Measurements from ENCODE around the gene CST3. TPM values are rescaled to one million over a fixed set of nuclear protein-coding genes. Genes with fewer than 3 reads are reported as not detected.

Gene CST3
- polyA plus RNA-seq, 1 donor from 2014 or later = 54.6 TPM

DNA sequence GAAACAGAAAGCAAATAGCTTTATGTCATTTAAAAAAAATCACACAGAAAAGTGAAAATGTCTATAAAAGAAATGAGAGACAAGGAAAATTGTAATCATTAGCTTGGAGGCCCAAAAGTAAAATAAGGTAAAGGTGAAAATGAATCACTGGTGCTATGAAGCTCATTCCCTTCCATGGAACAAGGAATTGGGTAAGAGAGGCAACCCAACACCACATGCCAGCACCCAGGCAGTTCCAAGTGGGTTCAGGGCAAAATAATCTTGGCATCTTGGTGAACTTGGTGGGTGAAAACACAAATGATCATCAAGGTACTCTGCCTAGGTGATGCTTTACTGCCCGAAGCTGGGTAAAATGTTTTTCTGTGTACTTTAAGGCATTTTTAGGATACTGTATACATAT, 34.4 kb upstream of the CST3 start:
- Histone ChIP-seq H3K4me2 (ENCODE audit: low read length) (no peak overlapping the region), H3K9ac (ENCODE audit: low read length) (no peak overlapping the region), H3K9me2 (ENCODE audit: insufficient read depth, low read length) (no peaks in the 10 kb centered on the region), H3K27me3 (ENCODE audit: insufficient read depth, low read depth, low read length) (no peaks in the 10 kb centered on the region), H2AFZ (ENCODE audit: low read depth, low read length) (no peak overlapping the region), H3K9me3 (ENCODE audit: low read length) (no peaks in the 10 kb centered on the region), H3K4me3 (ENCODE audit: low read length) (no peak overlapping the region), H4K20me1 (ENCODE audit: insufficient read depth) (no peaks in the 10 kb centered on the region), H3K36me3 (ENCODE audit: insufficient read depth, low read length) (no peaks in the 10 kb centered on the region), H3K79me2 (replicated peaks; ENCODE audit: insufficient read depth, low read length) (no peaks in the 10 kb centered on the region), H3F3A (ENCODE audit: insufficient read depth, low read length, poor library complexity, severe bottlenecking) (no peaks in the 10 kb centered on the region), H3K27ac (ENCODE audit: low read length) (no peak overlapping the region)
- TF ChIP-seq MXI1 (conservative IDR thresholded peaks at IDR 0.05; ENCODE audit: poor library complexity, severe bottlenecking) (no peak), SMC3 (conservative IDR thresholded peaks at IDR 0.05; ENCODE audit: poor library complexity) (no peak), EZH2 (IDR thresholded peaks at IDR 0.05; ENCODE audit: borderline replicate concordance, insufficient read depth, low read length, poor library complexity, severe bottlenecking) (no peak), EP300 (conservative IDR thresholded peaks at IDR 0.05; ENCODE audit: poor library complexity, severe bottlenecking) (no peak), POLR2AphosphoS5 (IDR thresholded peaks at IDR 0.05) (no peak), RAD21 (conservative IDR thresholded peaks at IDR 0.05) (no peak), TAF1 (IDR thresholded peaks at IDR 0.05; ENCODE audit: low read depth) (no peak)
- TF ChIP-seq, protein P1, sequence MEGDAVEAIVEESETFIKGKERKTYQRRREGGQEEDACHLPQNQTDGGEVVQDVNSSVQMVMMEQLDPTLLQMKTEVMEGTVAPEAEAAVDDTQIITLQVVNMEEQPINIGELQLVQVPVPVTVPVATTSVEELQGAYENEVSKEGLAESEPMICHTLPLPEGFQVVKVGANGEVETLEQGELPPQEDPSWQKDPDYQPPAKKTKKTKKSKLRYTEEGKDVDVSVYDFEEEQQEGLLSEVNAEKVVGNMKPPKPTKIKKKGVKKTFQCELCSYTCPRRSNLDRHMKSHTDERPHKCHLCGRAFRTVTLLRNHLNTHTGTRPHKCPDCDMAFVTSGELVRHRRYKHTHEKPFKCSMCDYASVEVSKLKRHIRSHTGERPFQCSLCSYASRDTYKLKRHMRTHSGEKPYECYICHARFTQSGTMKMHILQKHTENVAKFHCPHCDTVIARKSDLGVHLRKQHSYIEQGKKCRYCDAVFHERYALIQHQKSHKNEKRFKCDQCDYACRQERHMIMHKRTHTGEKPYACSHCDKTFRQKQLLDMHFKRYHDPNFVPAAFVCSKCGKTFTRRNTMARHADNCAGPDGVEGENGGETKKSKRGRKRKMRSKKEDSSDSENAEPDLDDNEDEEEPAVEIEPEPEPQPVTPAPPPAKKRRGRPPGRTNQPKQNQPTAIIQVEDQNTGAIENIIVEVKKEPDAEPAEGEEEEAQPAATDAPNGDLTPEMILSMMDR (IDR thresholded peaks at IDR 0.05; ENCODE audit: poor library complexity, severe bottlenecking) = no peak
- TF ChIP-seq, protein P2, sequence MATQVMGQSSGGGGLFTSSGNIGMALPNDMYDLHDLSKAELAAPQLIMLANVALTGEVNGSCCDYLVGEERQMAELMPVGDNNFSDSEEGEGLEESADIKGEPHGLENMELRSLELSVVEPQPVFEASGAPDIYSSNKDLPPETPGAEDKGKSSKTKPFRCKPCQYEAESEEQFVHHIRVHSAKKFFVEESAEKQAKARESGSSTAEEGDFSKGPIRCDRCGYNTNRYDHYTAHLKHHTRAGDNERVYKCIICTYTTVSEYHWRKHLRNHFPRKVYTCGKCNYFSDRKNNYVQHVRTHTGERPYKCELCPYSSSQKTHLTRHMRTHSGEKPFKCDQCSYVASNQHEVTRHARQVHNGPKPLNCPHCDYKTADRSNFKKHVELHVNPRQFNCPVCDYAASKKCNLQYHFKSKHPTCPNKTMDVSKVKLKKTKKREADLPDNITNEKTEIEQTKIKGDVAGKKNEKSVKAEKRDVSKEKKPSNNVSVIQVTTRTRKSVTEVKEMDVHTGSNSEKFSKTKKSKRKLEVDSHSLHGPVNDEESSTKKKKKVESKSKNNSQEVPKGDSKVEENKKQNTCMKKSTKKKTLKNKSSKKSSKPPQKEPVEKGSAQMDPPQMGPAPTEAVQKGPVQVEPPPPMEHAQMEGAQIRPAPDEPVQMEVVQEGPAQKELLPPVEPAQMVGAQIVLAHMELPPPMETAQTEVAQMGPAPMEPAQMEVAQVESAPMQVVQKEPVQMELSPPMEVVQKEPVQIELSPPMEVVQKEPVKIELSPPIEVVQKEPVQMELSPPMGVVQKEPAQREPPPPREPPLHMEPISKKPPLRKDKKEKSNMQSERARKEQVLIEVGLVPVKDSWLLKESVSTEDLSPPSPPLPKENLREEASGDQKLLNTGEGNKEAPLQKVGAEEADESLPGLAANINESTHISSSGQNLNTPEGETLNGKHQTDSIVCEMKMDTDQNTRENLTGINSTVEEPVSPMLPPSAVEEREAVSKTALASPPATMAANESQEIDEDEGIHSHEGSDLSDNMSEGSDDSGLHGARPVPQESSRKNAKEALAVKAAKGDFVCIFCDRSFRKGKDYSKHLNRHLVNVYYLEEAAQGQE (IDR thresholded peaks at IDR 0.05; ENCODE audit: borderline replicate concordance) = no peak

DNA sequence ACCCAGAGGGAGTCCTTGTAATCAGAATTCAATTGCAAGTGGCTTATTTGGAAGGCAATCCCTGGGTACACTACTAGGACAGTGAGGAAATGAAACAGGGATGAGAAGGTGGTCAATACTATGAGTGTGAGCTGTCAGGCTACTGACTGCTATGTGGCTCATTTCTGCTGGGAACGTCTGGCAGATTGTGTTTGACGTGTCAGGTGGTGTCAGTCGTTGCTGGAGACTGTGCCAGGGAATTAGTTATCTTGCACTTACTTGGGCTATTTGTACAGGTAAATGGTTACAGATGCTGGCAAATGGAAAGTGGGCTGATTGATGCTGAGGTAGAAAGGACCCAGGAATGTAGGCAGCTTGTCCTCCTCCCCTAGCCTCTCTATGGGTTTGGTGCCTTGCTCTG, 33.7 kb upstream of the CST3 start:
- Histone ChIP-seq H3K27ac (ENCODE audit: low read length) (no peak overlapping the region), H3K9me3 (ENCODE audit: low read length) (no peaks in the 10 kb centered on the region), H3K4me2 (ENCODE audit: low read length) (no peak overlapping the region), H3F3A (ENCODE audit: insufficient read depth, low read length, poor library complexity, severe bottlenecking) (no peaks in the 10 kb centered on the region), H4K20me1 (ENCODE audit: insufficient read depth) (no peaks in the 10 kb centered on the region), H3K27me3 (ENCODE audit: insufficient read depth, low read depth, low read length) (no peaks in the 10 kb centered on the region), H2AFZ (ENCODE audit: low read depth, low read length) (no peak overlapping the region), H3K36me3 (ENCODE audit: insufficient read depth, low read length) (no peaks in the 10 kb centered on the region), H3K4me3 (ENCODE audit: low read length) (no peak overlapping the region), H3K9me2 (ENCODE audit: insufficient read depth, low read length) (no peaks in the 10 kb centered on the region), H3K79me2 (replicated peaks; ENCODE audit: insufficient read depth, low read length) (no peaks in the 10 kb centered on the region), H3K9ac (ENCODE audit: low read length) (no peak overlapping the region)
- TF ChIP-seq, protein P2 (IDR thresholded peaks at IDR 0.05; ENCODE audit: borderline replicate concordance) = no peak
- TF ChIP-seq, protein P1 (IDR thresholded peaks at IDR 0.05; ENCODE audit: poor library complexity, severe bottlenecking) = no peak
- TF ChIP-seq POLR2AphosphoS5 (IDR thresholded peaks at IDR 0.05) (no peak), SMC3 (conservative IDR thresholded peaks at IDR 0.05; ENCODE audit: poor library complexity) (no peak), EZH2 (IDR thresholded peaks at IDR 0.05; ENCODE audit: borderline replicate concordance, insufficient read depth, low read length, poor library complexity, severe bottlenecking) (no peak), RAD21 (conservative IDR thresholded peaks at IDR 0.05) (no peak), EP300 (conservative IDR thresholded peaks at IDR 0.05; ENCODE audit: poor library complexity, severe bottlenecking) (no peak), TAF1 (IDR thresholded peaks at IDR 0.05; ENCODE audit: low read depth) (no peak), MXI1 (conservative IDR thresholded peaks at IDR 0.05; ENCODE audit: poor library complexity, severe bottlenecking) (no peak)
